Neural progenitor cell (in vitro differentiated cells): ENCODE results near the gene FOXK1.

Experiments used
- CTCF ChIP-seq: fragments of 200-600 bp; sonication (generic); IDR thresholded peaks from 2 replicates; pipeline ENCODE4 v1.5.1; 2017; ENCODE audit warnings: antibody characterized with exemption, mild to moderate bottlenecking
- EZH2 ChIP-seq: fragments of 200-600 bp; sonication (generic); IDR thresholded peaks from 2 replicates; pipeline ENCODE4 v1.6.1; 2017; ENCODE audit warnings: antibody characterized with exemption, mild to moderate bottlenecking, moderate library complexity
- EZH2phosphoT487 ChIP-seq: fragments of 200-600 bp; sonication (generic); IDR thresholded peaks from 2 replicates; pipeline ENCODE4 v1.6.1; 2017; ENCODE audit warnings: antibody characterized with exemption

GRCh38 chr7:4675771-4676367 is 6.2 kb upstream of the FOXK1 start:
- TF ChIP-seq CTCF (no peak), EZH2 (no peak), EZH2phosphoT487 (no peak)
